Stomach (tissue), 4 donors: ENCODE measurements around the gene GNA14.

Experiments
- CTCF ChIP-seq, 7 experiments: fragments of 450-650 bp in 4 of 7; fragments of 200-600 bp in 3 of 7; sonication (generic) in 3 of 7; IDR thresholded peaks; one replicate each; pipeline ENCODE4 v1.5.1; 2016 to 2019; ENCODE audit warnings: antibody characterized with exemption in 7 of 7, control low read depth in 2 of 7, mild to moderate bottlenecking in 1 of 7
- EP300 ChIP-seq: sonication (generic); formaldehyde crosslinking; IDR thresholded peaks from one replicate; pipeline ENCODE4 v1.6.1; 2017; ENCODE audit warnings: antibody characterized with exemption
- POLR2A ChIP-seq, 4 donors: fragments of 450-650 bp; IDR thresholded peaks; one replicate each; pipeline ENCODE4 v1.6.1; 2016; ENCODE audit warnings: antibody characterized with exemption in 4 of 4, control low read depth in 2 of 4, mild to moderate bottlenecking in 1 of 4, moderate library complexity in 1 of 4
- POLR2AphosphoS5 ChIP-seq, 3 donors: sonication (generic); formaldehyde crosslinking; IDR thresholded peaks; one replicate each; pipeline ENCODE4 v1.6.1; 2016; ENCODE audit warnings: antibody characterized with exemption in 3 of 3

DNA sequence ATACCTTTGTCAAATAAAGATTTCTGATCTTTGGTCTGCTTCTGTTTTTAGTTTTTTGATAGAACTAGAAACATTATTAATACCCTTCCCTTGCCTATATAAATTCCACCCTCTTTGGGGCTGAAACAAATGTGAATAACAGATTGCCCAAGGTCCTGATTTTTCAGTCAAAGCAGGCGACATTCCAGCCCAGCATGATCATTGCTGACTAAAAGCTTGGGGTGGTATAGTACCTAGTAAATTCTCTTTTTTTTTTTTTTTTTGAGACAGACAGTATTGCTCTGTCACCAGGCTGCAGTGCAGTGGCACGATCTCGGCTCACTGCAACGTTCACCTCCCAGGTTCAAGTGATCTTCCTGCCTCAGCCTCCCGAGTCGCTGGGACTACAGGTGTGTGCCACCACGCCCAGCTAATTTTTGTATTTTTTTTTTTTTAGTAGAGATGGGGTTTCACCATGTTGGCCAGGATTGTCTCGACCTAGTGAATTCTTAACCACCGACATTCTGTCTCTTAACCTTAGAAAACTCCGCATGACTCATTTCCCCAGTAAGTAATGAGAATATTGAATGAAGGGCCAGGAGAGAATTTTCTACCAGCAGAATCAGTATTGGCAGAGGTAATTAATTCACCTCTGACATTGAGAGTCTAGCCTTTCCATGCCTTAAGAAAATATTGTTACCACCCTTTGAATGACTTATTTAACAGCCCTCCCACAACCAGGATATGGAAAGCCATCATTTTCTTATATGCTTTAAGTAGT lies 226.4 kb downstream of the GNA14 start:
- no peak for TF ChIP-seq POLR2A (IDR thresholded peaks at IDR 0.05)
- TF ChIP-seq CTCF (IDR thresholded peaks at IDR 0.05): no peak
- TF ChIP-seq POLR2AphosphoS5 (IDR thresholded peaks at IDR 0.05): no peak
- no peak for TF ChIP-seq EP300
